HepG2 (cell line): Measurements from ENCODE around the gene TOGARAM1. TPM values are rescaled to one million over a fixed set of nuclear protein-coding genes. Genes with fewer than 3 reads are reported as not detected.

Source experiments
- ARNT ChIP-seq: fragments of 450-650 bp; IDR thresholded peaks from 2 replicates; pipeline ENCODE4 v1.6.1; 2017
- BCL6 ChIP-seq: IDR thresholded peaks from 2 replicates; pipeline ENCODE4 v1.6.1; 2016; ENCODE audit warnings: missing genetic modification reagents, missing compliant biosample characterization
- BORCS8-MEF2B ChIP-seq: sonication (generic); formaldehyde crosslinking; IDR thresholded peaks from 2 replicates; pipeline ENCODE4 v1.8.0; 2022; ENCODE audit warnings: mild to moderate bottlenecking, missing genetic modification reagents
- HNRNPUL1 ChIP-seq: fragments of 200-400 bp; formaldehyde crosslinking; IDR thresholded peaks from 2 replicates; pipeline ENCODE4 v1.6.1; 2017; ENCODE audit warnings: low read depth, mild to moderate bottlenecking, low read length, moderate library complexity
- KLF6 ChIP-seq: IDR thresholded peaks from 2 replicates; pipeline ENCODE4 v1.8.0; 2016; ENCODE audit warnings: missing biosample characterization, missing genetic modification reagents
- NFRKB ChIP-seq: fragments of 450-650 bp; IDR thresholded peaks from 2 replicates; pipeline ENCODE4 v1.6.1; 2017
- NFYB ChIP-seq: sonication (generic); formaldehyde crosslinking; IDR thresholded peaks from 2 replicates; pipeline ENCODE4 v1.4.0; 2020; ENCODE audit warnings: missing genetic modification reagents
- NR2F2 ChIP-seq: IDR thresholded peaks from 2 replicates; pipeline ENCODE4 v1.6.1; 2012; ENCODE audit warnings: low read depth, inconsistent platforms, borderline replicate concordance
- RFXAP ChIP-seq: sonication (generic); formaldehyde crosslinking; IDR thresholded peaks from 2 replicates; pipeline ENCODE4 v1.4.0; 2020; ENCODE audit warnings: missing genetic modification reagents, borderline replicate concordance
- SPEN ChIP-seq: sonication (generic); formaldehyde crosslinking; IDR thresholded peaks from 2 replicates; pipeline ENCODE4 v1.5.1; 2020; ENCODE audit warnings: low read depth, mild to moderate bottlenecking, missing genetic modification reagents
- ZNF235 ChIP-seq: sonication (generic); formaldehyde crosslinking; IDR thresholded peaks from 2 replicates; pipeline ENCODE4 v1.8.1; 2023; ENCODE audit warnings: mild to moderate bottlenecking, missing genetic modification reagents, borderline replicate concordance
- ZNF563 ChIP-seq: sonication (generic); formaldehyde crosslinking; IDR thresholded peaks from 2 replicates; pipeline ENCODE4 v1.8.0; 2022; ENCODE audit warnings: mild to moderate bottlenecking, moderate library complexity, missing genetic modification reagents
- ZNF747 ChIP-seq: sonication (generic); formaldehyde crosslinking; IDR thresholded peaks from 2 replicates; pipeline ENCODE4 v1.8.1; 2023; ENCODE audit warnings: missing genetic modification reagents, mild to moderate bottlenecking, borderline replicate concordance
- ZNF777 ChIP-seq: sonication (generic); formaldehyde crosslinking; IDR thresholded peaks from 2 replicates; pipeline ENCODE4 v1.4.0; 2020; ENCODE audit warnings: missing genetic modification reagents
- ZNF782 ChIP-seq: sonication (generic); formaldehyde crosslinking; IDR thresholded peaks from 2 replicates; pipeline ENCODE4 v1.4.0; 2020; ENCODE audit warnings: missing genetic modification reagents, mild to moderate bottlenecking, borderline replicate concordance
- polyA plus RNA-seq, 8 experiments: library from polyadenylated mRNA; depleted of rRNA in 3 of 8; stranded (reverse) in 7 of 8; unstranded in 1 of 8; fragments of >200 nt; fragmentation: Illumina TruSeq in 4 of 8; extraction: Trizol in 4 of 8; gene quantifications; 2 replicates each; pipeline versions ENCODE4 v1.2.1 to v1.2.3, GENCODE V29; 2011 to 2016; ENCODE audit warnings: low read depth in 4 of 8, missing spikeins in 1 of 8, mixed read lengths in 1 of 8; ENCODE audit not compliant: insufficient read depth in 1 of 8
- total RNA-seq, 5 experiments: library from RNA; depleted of rRNA; stranded (reverse); fragments of >200 nt; fragmentation: Illumina TruSeq; extraction: Trizol; gene quantifications; 2 replicates each; pipeline ENCODE4 v1.2.3, GENCODE V29; 2016; ENCODE audit warnings: low read depth in 1 of 5
- TF ChIP-seq, protein P1 (sequence below): sonication (generic); formaldehyde crosslinking; conservative IDR thresholded peaks from 2 replicates; pipeline ENCODE4 v1.8.0; 2022; ENCODE audit warnings: low read depth, missing genetic modification reagents
- TF ChIP-seq, protein P2 (sequence below): IDR thresholded peaks from 2 replicates; pipeline ENCODE4 v1.6.1; 2016; ENCODE audit warnings: mild to moderate bottlenecking
- TF ChIP-seq, protein P3 (sequence below): sonication (generic); formaldehyde crosslinking; IDR thresholded peaks from 2 replicates; pipeline ENCODE4 v1.4.0; 2020; ENCODE audit warnings: missing genetic modification reagents

Gene TOGARAM1
- total and polyA plus RNA-seq, 2 of the 13 experiments (the other 11 are each of a cell fraction or from before 2014, with no cell fraction given), result 5.6 to 9.8 TPM

DNA sequence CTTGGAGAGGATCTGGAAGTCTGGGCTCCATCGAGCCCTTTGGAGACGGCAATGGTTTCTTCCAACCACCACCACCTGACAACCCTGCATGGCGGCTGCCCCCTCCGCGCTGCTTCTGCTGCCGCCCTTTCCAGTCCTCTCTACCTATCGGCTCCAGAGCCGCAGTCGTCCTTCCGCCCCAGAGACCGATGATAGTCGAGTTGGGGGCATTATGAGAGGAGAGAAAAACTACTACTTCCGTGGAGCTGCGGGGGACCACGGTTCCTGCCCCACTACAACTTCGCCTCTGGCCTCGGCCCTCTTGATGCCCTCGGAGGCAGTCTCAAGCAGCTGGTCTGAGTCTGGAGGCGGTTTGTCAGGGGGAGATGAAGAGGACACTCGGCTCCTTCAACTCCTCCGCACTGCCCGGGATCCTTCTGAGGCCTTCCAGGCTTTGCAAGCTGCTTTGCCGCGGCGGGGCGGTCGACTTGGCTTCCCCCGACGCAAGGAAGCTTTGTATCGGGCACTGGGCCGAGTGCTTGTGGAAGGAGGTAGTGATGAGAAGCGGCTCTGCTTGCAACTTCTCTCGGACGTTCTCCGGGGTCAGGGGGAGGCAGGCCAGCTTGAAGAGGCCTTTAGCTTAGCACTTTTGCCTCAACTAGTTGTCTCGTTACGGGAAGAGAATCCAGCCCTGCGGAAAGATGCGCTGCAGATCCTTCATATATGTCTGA lies 499 bp downstream of the TOGARAM1 start (continued):
- TF ChIP-seq ZNF747 (CRISPR knock-in tag) (0 out of 2 replicates have a peak, but pooled peaks have one; percentile 11), ARNT (no peak), BCL6 (no peak), NFYB (CRISPR knock-in tag) (no peak), BORCS8-MEF2B (0 out of 2 replicates have a peak, but pooled peaks have one; percentile 27), ZNF777 (CRISPR knock-in tag) (0 out of 2 replicates have a peak, but pooled peaks have one; percentile 9), KLF6 (CRISPR knock-in tag) (no peak), RFXAP (0 out of 2 replicates have a peak, but pooled peaks have one; percentile 6), NFRKB (0 out of 2 replicates have a peak, but pooled peaks have one; percentile 13), ZNF235 (CRISPR knock-in tag) (0 out of 2 replicates have a peak, but pooled peaks have one; percentile 11), SPEN (peak; percentile 12; the same call in 1 of the 2 replicates), HNRNPUL1 (no peak), ZNF563 (CRISPR knock-in tag) (0 out of 2 replicates have a peak, but pooled peaks have one; percentile 14), NR2F2 (no peak; the same call in 1 of the 2 replicates), ZNF782 (CRISPR knock-in tag) (0 out of 2 replicates have a peak, but pooled peaks have one; percentile 16)
- TF ChIP-seq, protein P1, sequence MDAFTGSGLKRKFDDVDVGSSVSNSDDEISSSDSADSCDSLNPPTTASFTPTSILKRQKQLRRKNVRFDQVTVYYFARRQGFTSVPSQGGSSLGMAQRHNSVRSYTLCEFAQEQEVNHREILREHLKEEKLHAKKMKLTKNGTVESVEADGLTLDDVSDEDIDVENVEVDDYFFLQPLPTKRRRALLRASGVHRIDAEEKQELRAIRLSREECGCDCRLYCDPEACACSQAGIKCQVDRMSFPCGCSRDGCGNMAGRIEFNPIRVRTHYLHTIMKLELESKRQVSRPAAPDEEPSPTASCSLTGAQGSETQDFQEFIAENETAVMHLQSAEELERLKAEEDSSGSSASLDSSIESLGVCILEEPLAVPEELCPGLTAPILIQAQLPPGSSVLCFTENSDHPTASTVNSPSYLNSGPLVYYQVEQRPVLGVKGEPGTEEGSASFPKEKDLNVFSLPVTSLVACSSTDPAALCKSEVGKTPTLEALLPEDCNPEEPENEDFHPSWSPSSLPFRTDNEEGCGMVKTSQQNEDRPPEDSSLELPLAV (CRISPR knock-in tag), result no peak
- TF ChIP-seq, protein P2, sequence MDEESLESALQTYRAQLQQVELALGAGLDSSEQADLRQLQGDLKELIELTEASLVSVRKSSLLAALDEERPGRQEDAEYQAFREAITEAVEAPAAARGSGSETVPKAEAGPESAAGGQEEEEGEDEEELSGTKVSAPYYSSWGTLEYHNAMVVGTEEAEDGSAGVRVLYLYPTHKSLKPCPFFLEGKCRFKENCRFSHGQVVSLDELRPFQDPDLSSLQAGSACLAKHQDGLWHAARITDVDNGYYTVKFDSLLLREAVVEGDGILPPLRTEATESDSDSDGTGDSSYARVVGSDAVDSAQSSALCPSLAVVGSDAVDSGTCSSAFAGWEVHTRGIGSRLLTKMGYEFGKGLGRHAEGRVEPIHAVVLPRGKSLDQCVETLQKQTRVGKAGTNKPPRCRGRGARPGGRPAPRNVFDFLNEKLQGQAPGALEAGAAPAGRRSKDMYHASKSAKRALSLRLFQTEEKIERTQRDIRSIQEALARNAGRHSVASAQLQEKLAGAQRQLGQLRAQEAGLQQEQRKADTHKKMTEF (CRISPR knock-in tag), result 0 out of 2 replicates have a peak, but pooled peaks have one; percentile 38
- TF ChIP-seq, protein P3, sequence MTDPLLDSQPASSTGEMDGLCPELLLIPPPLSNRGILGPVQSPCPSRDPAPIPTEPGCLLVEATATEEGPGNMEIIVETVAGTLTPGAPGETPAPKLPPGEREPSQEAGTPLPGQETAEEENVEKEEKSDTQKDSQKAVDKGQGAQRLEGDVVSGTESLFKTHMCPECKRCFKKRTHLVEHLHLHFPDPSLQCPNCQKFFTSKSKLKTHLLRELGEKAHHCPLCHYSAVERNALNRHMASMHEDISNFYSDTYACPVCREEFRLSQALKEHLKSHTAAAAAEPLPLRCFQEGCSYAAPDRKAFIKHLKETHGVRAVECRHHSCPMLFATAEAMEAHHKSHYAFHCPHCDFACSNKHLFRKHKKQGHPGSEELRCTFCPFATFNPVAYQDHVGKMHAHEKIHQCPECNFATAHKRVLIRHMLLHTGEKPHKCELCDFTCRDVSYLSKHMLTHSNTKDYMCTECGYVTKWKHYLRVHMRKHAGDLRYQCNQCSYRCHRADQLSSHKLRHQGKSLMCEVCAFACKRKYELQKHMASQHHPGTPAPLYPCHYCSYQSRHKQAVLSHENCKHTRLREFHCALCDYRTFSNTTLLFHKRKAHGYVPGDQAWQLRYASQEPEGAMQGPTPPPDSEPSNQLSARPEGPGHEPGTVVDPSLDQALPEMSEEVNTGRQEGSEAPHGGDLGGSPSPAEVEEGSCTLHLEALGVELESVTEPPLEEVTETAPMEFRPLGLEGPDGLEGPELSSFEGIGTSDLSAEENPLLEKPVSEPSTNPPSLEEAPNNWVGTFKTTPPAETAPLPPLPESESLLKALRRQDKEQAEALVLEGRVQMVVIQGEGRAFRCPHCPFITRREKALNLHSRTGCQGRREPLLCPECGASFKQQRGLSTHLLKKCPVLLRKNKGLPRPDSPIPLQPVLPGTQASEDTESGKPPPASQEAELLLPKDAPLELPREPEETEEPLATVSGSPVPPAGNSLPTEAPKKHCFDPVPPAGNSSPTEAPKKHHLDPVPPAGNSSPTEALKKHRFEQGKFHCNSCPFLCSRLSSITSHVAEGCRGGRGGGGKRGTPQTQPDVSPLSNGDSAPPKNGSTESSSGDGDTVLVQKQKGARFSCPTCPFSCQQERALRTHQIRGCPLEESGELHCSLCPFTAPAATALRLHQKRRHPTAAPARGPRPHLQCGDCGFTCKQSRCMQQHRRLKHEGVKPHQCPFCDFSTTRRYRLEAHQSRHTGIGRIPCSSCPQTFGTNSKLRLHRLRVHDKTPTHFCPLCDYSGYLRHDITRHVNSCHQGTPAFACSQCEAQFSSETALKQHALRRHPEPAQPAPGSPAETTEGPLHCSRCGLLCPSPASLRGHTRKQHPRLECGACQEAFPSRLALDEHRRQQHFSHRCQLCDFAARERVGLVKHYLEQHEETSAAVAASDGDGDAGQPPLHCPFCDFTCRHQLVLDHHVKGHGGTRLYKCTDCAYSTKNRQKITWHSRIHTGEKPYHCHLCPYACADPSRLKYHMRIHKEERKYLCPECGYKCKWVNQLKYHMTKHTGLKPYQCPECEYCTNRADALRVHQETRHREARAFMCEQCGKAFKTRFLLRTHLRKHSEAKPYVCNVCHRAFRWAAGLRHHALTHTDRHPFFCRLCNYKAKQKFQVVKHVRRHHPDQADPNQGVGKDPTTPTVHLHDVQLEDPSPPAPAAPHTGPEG (CRISPR knock-in tag), result 0 out of 2 replicates have a peak, but pooled peaks have one; percentile 12
